ENCODE data around the gene C11orf98. TPM values are rescaled to one million over a fixed set of nuclear protein-coding genes. Genes with fewer than 3 reads are reported as not detected.
"Not testable (repeated sequence)": the region's sequence is repeated elsewhere in the genome, so short reads cannot be mapped to it uniquely, and the experiment has no call there.

Gene C11orf98
- total RNA-seq, 2 experiments from 2014 or later, result 88.4 to 93.5 TPM

DNA sequence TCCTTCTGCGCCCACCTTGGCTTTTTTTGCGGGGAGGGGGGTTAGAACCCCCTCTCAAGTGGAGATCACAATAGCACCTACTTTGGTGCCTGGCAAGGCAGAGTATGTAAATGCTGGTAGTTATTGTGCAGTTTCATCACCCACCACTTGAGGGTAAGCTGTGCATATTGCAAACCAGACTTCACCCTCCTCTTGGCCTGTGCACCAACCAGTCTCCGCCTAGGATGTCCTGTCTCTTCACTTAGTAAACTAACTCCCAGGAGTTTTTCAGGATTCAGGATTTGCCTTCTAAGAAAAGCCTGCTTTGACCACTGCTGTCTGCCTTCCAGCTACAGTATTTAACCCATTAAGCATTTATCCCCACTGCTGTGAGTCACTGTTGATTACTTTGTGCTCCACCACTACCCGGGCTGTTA, 15.8 kb upstream of the C11orf98 start:
- Mint-ChIP-seq H3K4me1 (peaks cover 37% of the 10 kb centered on the region), H3K36me3 (ENCODE audit: low read depth) (peaks cover 23% of the 10 kb centered on the region), H3K9me3 (no peaks in the 10 kb centered on the region), H3K4me3 (peak overlapping the region; percentile 58), H3K27ac (peak overlapping the region; percentile 69), H3K27me3 (no peaks in the 10 kb centered on the region)
- ChIA-PET POLR2A (interaction anchor here (0.5 to 6.6 kb wide), 18 partner anchors 9 to 1451 kb away, joined by 3 to 105 read pairs (median 4); partner anchors contain the start of genes B3GAT3, C11orf98, CSKMT and HNRNPUL2), CTCF (interaction anchor here (0.5 to 3.6 kb wide), 26 partner anchors 9 to 298 kb away, joined by 3 to 32 read pairs (median 4); partner anchors contain the start of genes C11orf98, CSKMT, EEF1G and LBHD1)
- peak; percentile 51 for DNase-seq

DNA sequence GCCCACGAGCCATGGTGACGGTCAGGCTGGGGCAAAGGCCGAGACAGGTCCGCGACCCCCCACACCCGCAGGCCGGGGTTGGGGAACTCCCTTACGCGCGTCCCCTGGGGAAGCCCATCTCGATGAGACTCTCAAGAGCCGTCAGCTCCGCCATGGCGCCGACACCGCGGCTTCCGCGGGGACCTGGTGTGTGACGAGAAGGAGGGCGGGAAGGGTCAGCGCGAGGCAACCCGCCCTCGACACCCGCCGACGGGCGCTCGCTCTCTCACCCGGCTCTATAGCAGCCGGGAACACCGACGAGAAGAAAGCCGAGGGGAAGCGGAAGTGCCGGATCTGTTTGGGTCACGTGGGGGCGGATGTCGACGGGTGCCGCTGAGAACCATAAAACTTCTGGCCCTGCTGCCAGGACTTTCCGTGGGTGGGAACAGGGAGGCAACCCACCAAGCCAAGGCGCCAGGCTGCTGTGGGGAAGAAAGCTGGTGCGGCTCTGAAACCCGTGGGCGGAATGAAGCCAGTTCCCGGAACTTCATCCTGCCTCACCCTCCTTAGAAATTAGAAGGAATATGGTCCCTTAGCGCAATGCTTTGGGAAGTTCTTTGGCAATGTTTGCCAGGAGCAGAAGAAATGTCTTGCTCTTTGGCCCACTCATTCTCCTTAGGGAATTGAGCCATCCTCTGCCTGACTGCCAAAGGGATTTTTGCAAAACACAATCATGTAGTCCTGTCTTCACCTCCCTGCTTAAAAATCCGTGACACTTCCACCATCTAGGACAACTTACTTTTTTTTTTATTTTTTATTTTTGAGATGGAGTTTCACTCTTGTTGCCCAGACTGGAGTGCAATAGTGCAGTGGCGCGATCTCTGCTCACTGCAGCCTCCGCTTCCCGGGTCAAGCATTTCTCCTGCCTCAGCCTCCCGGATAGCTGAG, 14.0 kb upstream of the C11orf98 start, which contains the start of gene UBXN1:
TSS of gene UBXN1 (minus strand) at position 304 of the 927 bp plus-strand sequence. CDS start at position 154, 150 bp downstream.
- Mint-ChIP-seq H3K27me3 (no peaks in the 10 kb centered on the region), H3K4me1 (peaks cover 40% of the 10 kb centered on the region), H3K27ac (peak within 1 kb of the TSS; percentile 78), H3K9me3 (no peaks in the 10 kb centered on the region), H3K4me3 (peak within 1 kb of the TSS; percentile 88), H3K36me3 (ENCODE audit: low read depth) (peaks cover 30% of the 10 kb centered on the region)
- POLR2A ChIA-PET, result interaction anchor here (0.8 to 6.6 kb wide), 18 partner anchors 7 to 203 kb away, joined by 3 to 105 read pairs (median 5); partner anchors contain the start of genes BSCL2, C11orf98, CSKMT and EEF1G
- CTCF ChIA-PET, result interaction anchor here (0.5 to 3.6 kb wide), 5 partner anchors 7 to 51 kb away, joined by 3 to 32 read pairs (median 3); partner anchors contain the start of genes HNRNPUL2, LBHD1 and UQCC3
- peak; percentile 87 for DNase-seq

DNA sequence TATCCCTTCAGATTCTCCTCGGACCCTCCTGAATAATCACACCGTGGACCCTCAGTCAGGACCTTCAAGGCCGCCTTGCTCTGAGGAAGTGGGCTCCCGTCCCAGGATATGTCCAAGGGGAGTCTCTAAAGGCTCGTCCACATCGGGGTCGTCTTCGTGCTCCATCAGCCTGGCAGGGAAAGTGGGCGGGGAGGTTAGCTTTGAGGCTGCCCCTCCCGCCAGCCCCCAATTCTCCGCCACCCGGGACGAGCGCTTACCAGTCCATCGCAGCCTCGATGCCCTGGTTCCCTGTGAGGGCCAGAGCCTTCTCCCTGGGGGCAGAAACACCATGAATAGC, 13.4 kb upstream of the C11orf98 start:
- Mint-ChIP-seq H3K9me3 (no peaks in the 10 kb centered on the region), H3K36me3 (ENCODE audit: low read depth) (peaks cover 34% of the 10 kb centered on the region), H3K27ac (peak overlapping the region; percentile 78), H3K27me3 (no peaks in the 10 kb centered on the region), H3K4me1 (peaks cover 44% of the 10 kb centered on the region), H3K4me3 (peak overlapping the region; percentile 88)
- CTCF ChIA-PET, result interaction anchor here (3.6 kb wide), 1 partner anchor 16 kb away, joined by 32 read pairs; no protein-coding TSS in a partner anchor
- no peak for DNase-seq
- POLR2A ChIA-PET, result interaction anchor here (0.8 to 6.6 kb wide), 9 partner anchors 9 to 204 kb away, joined by 3 to 105 read pairs (median 5); partner anchors contain the start of genes C11orf98, CSKMT, EEF1G and INTS5

DNA sequence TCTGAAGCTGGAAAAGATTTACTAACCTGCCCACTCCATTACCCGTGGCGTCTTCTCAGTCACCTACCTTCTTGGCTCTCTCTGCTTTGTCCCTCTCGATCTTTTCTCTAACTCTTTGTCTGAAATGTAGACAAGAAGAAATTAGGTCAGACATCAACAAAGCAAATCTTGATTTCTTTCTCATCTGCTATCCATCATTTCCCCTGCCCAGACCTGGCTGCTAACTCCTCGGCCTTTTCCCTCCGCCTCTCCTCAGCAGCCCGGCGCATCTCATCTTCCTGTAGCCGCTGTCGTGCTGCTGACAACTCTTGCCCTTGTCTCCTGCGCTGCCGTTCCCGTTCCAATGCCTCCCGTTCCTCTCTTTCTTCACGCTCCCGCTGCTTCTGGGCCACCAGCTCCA, 12.7 kb upstream of the C11orf98 start:
- ChIA-PET CTCF (interaction anchor here (0.8 to 1.7 kb wide), 4 partner anchors 13 to 86 kb away, joined by 3 to 7 read pairs (median 4); partner anchors contain the start of genes C11orf98, CSKMT, EML3 and TUT1), POLR2A (interaction anchor here (1.0 to 6.6 kb wide), 6 partner anchors 8 to 179 kb away, joined by 3 to 105 read pairs (median 6); partner anchors contain the start of genes C11orf98, CSKMT, EEF1G and TUT1)
- Mint-ChIP-seq H3K27ac (peak overlapping the region; percentile 78), H3K4me3 (peak overlapping the region; percentile 88), H3K27me3 (no peaks in the 10 kb centered on the region), H3K9me3 (no peaks in the 10 kb centered on the region), H3K36me3 (ENCODE audit: low read depth) (peaks cover 37% of the 10 kb centered on the region), H3K4me1 (peaks cover 51% of the 10 kb centered on the region)
- DNase-seq, result no peak

DNA sequence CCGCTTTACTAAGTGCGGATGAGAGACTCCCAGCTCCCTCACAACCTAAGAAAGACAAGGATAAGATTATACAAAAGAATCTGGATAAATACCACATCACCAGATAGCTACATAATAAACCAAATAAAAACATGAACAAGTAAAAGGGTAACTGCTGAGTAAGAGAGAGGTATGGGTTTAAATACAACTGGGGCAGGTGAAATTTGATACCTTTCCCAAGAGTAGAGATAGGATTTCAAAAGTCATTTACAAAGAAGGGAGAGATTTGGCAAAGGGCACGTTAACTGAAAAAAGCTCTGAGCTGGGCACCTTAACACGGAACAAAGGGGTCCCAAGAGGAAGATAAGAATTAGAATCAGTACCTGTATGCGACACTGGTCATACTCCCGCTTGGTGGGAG, 12.1 kb upstream of the C11orf98 start:
- peaks cover 37% of the 10 kb centered on the region for H3K36me3 Mint-ChIP-seq (ENCODE audit: low read depth)
- H3K9me3 Mint-ChIP-seq, result no peaks in the 10 kb centered on the region
- POLR2A ChIA-PET, result interaction anchor here (1.3 to 6.6 kb wide), 6 partner anchors 11 to 179 kb away, joined by 3 to 105 read pairs (median 6); partner anchors contain the start of genes C11orf98, CSKMT, EEF1G and TUT1
- peaks cover 57% of the 10 kb centered on the region for H3K4me1 Mint-ChIP-seq
- DNase-seq, result no peak
- no peak overlapping the region for H3K27ac Mint-ChIP-seq
- H3K27me3 Mint-ChIP-seq, result no peaks in the 10 kb centered on the region
- CTCF ChIA-PET, result interaction anchor here (0.8 to 1.7 kb wide), 4 partner anchors 12 to 86 kb away, joined by 3 to 7 read pairs (median 4); partner anchors contain the start of genes C11orf98, CSKMT, EML3 and TUT1
- H3K4me3 Mint-ChIP-seq, result peak overlapping the region; percentile 40

DNA sequence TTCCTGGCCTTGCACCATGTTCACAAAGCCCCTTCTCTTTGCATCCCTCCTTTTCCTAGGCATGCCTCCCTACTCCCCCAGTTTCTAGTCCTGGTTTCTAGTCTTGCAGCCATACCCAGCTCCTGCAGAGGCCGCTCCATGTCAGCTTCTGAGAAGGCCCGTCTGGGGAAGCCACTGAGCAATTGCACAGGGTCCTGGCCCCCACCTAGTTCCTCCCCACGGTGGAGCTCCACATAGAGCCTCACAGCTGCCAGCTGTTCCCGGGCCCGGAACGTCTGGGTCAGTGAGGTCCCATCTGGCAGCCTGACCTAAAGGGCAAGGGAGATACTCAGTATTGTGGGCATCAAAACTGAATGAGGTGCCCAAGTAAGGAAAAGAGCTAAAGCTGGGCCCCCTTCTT, 11.7 kb upstream of the C11orf98 start:
- Mint-ChIP-seq H3K4me3 (peak overlapping the region; percentile 40), H3K27me3 (no peaks in the 10 kb centered on the region), H3K9me3 (no peaks in the 10 kb centered on the region), H3K4me1 (peaks cover 58% of the 10 kb centered on the region), H3K27ac (no peak overlapping the region), H3K36me3 (ENCODE audit: low read depth) (peaks cover 39% of the 10 kb centered on the region)
- DNase-seq, result no peak
- POLR2A ChIA-PET, result interaction anchor here (1.3 to 6.6 kb wide), 6 partner anchors 11 to 180 kb away, joined by 3 to 105 read pairs (median 6); partner anchors contain the start of genes C11orf98, CSKMT, EEF1G and TUT1
- CTCF ChIA-PET, result interaction anchor here (0.8 to 1.7 kb wide), 4 partner anchors 12 to 85 kb away, joined by 3 to 7 read pairs (median 4); partner anchors contain the start of genes C11orf98, CSKMT, EML3 and TUT1

DNA sequence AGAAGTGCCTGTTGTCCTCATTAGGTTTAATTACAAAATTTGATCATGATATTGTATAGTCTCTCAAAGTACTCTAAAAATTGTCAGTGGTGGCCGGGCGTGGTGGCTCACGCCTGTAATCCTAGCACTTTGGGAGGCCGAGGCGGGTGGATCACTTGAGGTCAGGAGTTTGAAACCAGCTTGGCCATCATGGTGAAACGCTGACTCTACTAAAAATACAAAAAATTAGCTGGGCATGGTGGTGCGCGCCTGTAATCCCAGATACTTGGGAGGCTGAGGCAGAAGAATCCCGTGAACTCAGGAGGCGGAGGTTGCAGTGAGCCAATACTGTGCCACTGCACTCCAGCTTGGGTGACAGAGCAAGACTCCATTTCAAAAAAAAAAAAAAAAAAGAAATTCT, 10.4 kb upstream of the C11orf98 start:
- peaks cover 57% of the 10 kb centered on the region for H3K4me1 Mint-ChIP-seq
- H3K9me3 Mint-ChIP-seq, DNase-seq, H3K27me3 Mint-ChIP-seq, H3K4me3 Mint-ChIP-seq, H3K27ac Mint-ChIP-seq: not testable (repeated sequence)
- CTCF ChIA-PET, result interaction anchor here (0.7 to 1.0 kb wide), 2 partner anchors 20 to 84 kb away, joined by 4 to 8 read pairs; partner anchors contain the start of gene TUT1
- peaks cover 48% of the 10 kb centered on the region for H3K36me3 Mint-ChIP-seq (ENCODE audit: low read depth)
- POLR2A ChIA-PET, result interaction anchor here (2.1 to 6.6 kb wide), 3 partner anchors 10 to 84 kb away, joined by 6 to 105 read pairs (median 12); partner anchors contain the start of genes B3GAT3, C11orf98, CSKMT and TUT1

DNA sequence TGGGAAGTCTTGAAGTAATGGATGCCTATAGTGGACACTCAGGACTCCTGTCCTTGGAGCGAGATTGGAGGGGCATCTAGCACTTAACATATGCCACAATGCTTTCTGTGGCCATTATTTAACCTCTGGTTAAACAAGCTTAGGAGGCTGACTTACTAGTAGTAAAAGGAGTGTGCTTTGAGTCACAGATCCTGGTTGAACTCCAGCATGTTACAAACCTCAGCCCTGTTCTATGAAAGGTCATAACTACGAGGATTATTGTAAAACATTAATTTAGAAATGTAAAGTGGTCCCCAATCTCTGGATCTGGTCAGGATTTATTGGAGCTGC, 8.2 kb upstream of the C11orf98 start:
- CTCF ChIA-PET, result interaction anchor here (0.8 to 2.6 kb wide), 4 partner anchors 21 to 280 kb away, joined by 4 to 13 read pairs (median 6); no protein-coding TSS in a partner anchor
- no peaks in the 10 kb centered on the region for H3K9me3 Mint-ChIP-seq
- POLR2A ChIA-PET, result interaction anchor here (0.6 to 9.6 kb wide), 13 partner anchors 8 to 706 kb away, joined by 3 to 73 read pairs (median 20); partner anchors contain the start of genes B3GAT3, BSCL2, C11orf98 and CSKMT
- no peaks in the 10 kb centered on the region for H3K27me3 Mint-ChIP-seq
- H3K4me3 Mint-ChIP-seq, result peak overlapping the region; percentile 91
- DNase-seq, result no peak
- H3K27ac Mint-ChIP-seq, result peak overlapping the region; percentile 91
- H3K36me3 Mint-ChIP-seq (ENCODE audit: low read depth), result peaks cover 53% of the 10 kb centered on the region
- H3K4me1 Mint-ChIP-seq, result peaks cover 69% of the 10 kb centered on the region

DNA sequence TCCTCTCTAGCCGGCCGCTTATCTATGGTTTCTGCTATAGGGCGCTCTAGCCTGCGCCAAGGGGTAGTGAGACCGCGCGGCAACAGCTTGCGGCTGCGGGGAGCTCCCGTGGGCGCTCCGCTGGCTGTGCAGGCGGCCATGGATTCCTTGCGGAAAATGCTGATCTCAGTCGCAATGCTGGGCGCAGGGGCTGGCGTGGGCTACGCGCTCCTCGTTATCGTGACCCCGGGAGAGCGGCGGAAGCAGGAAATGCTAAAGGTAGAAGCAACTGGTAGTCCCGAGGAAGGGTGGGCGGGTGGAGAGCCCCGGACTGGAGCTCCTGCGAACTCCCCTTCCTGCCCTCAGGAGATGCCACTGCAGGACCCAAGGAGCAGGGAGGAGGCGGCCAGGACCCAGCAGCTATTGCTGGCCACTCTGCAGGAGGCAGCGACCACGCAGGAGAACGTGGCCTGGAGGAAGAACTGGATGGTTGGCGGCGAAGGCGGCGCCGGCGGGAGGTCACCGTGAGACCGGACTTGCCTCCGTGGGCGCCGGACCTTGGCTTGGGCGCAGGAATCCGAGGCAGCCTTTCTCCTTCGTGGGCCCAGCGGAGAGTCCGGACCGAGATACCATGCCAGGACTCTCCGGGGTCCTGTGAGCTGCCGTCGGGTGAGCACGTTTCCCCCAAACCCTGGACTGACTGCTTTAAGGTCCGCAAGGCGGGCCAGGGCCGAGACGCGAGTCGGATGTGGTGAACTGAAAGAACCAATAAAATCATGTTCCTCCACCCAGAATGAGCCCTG, 6.8 kb upstream of the C11orf98 start, which contains the start of the genes LBHD1 and UQCC3:
TSS of gene LBHD1 (minus strand) at position 660 of the 782 bp plus-strand sequence. CDS start 2,236 bp downstream, outside the sequence.
TSS of gene UQCC3 (plus strand) at position 66 of the 782 bp plus-strand sequence. CDS start at position 139, 73 bp downstream.
- Mint-ChIP-seq H3K4me3 (peak within 1 kb of the TSS; percentile 91), H3K27me3 (no peaks in the 10 kb centered on the region), H3K9me3 (no peaks in the 10 kb centered on the region), H3K36me3 (ENCODE audit: low read depth) (peaks cover 53% of the 10 kb centered on the region), H3K4me1 (peaks cover 68% of the 10 kb centered on the region), H3K27ac (peak within 1 kb of the TSS; percentile 91)
- CTCF ChIA-PET, result interaction anchor here (0.7 to 2.6 kb wide), 14 partner anchors 8 to 277 kb away, joined by 3 to 13 read pairs (median 4); partner anchors contain the start of genes EEF1G and TUT1
- DNase-seq, result peak; percentile 91
- POLR2A ChIA-PET, result interaction anchor here (0.7 to 9.6 kb wide), 39 partner anchors 9 to 210 kb away, joined by 3 to 73 read pairs (median 7); partner anchors contain the start of genes AHNAK, B3GAT3, BSCL2 and EEF1G

DNA sequence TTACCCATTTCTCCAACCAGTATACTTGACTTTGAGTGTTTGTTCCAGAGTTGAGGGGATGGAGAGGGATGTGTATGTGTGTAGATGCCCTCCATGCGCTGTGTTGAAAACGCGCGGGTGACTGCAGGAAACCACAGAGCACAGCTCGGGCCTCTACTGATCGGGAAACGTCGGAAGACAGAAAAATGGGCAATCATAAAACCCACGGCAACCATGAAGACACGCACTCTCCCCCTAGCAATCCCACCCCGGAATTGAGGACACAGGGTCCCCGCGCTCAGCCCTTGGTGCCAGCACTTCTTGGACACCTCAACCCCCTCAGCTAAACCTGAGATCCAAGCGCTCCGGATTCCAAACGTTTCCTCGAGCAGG, 6.2 kb upstream of the C11orf98 start:
- POLR2A ChIA-PET, result interaction anchor here (0.7 to 9.6 kb wide), 35 partner anchors 8 to 210 kb away, joined by 3 to 73 read pairs (median 8); partner anchors contain the start of genes B3GAT3, BSCL2, EEF1G and GANAB
- peaks cover 68% of the 10 kb centered on the region for H3K4me1 Mint-ChIP-seq
- no peaks in the 10 kb centered on the region for H3K9me3 Mint-ChIP-seq
- H3K27me3 Mint-ChIP-seq, result no peaks in the 10 kb centered on the region
- DNase-seq, result no peak
- H3K27ac Mint-ChIP-seq, result peak overlapping the region; percentile 91
- peaks cover 53% of the 10 kb centered on the region for H3K36me3 Mint-ChIP-seq (ENCODE audit: low read depth)
- CTCF ChIA-PET, result interaction anchor here (1.0 to 2.6 kb wide), 12 partner anchors 8 to 277 kb away, joined by 3 to 13 read pairs (median 4); partner anchors contain the start of genes EEF1G, SLC3A2 and TUT1
- H3K4me3 Mint-ChIP-seq, result peak overlapping the region; percentile 91
